Measurements from ENCODE around the gene CCN6. TPM values are rescaled to one million over a fixed set of nuclear protein-coding genes. Genes with fewer than 3 reads are reported as not detected.

CCN6 gene
- total RNA-seq, 1 donor from 2014 or later, result not detected

DNA sequence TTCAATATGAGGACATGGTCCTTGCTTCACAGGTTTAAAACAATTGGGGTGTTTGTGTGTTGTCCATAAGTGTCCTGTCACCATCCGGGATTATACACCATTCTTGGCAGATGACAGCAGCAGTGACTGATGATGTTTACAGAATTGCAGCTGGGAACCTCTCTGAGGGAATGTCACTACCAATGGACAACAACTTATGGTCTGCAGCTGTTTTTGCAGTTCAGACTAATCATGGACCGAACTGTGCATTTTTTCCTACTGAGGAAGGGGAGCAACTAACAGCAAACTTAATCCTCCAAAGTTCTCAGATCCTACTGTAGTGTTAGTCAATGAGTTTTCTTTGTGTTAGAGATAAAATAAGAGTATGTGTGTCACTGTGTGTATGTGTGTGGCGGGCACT, 59.5 kb downstream of the CCN6 start:
- no peak for ATAC-seq
- TF ChIP-seq, protein P1, sequence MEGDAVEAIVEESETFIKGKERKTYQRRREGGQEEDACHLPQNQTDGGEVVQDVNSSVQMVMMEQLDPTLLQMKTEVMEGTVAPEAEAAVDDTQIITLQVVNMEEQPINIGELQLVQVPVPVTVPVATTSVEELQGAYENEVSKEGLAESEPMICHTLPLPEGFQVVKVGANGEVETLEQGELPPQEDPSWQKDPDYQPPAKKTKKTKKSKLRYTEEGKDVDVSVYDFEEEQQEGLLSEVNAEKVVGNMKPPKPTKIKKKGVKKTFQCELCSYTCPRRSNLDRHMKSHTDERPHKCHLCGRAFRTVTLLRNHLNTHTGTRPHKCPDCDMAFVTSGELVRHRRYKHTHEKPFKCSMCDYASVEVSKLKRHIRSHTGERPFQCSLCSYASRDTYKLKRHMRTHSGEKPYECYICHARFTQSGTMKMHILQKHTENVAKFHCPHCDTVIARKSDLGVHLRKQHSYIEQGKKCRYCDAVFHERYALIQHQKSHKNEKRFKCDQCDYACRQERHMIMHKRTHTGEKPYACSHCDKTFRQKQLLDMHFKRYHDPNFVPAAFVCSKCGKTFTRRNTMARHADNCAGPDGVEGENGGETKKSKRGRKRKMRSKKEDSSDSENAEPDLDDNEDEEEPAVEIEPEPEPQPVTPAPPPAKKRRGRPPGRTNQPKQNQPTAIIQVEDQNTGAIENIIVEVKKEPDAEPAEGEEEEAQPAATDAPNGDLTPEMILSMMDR (IDR thresholded peaks at IDR 0.05), result no peak
- H3K27me3 ChIP-seq, result no peaks in the 10 kb centered on the region
- DNase-seq, result no peak
- peaks cover 74% of the 10 kb centered on the region for H3K36me3 ChIP-seq
- H3K4me3 ChIP-seq, result no peak overlapping the region
- intact Hi-C loops (cut with DNase I), result no loop called here
- no peak overlapping the region for H3K27ac ChIP-seq
- H3K9me3 ChIP-seq, result no peaks in the 10 kb centered on the region
- H3K4me1 ChIP-seq, result no peaks in the 10 kb centered on the region

DNA sequence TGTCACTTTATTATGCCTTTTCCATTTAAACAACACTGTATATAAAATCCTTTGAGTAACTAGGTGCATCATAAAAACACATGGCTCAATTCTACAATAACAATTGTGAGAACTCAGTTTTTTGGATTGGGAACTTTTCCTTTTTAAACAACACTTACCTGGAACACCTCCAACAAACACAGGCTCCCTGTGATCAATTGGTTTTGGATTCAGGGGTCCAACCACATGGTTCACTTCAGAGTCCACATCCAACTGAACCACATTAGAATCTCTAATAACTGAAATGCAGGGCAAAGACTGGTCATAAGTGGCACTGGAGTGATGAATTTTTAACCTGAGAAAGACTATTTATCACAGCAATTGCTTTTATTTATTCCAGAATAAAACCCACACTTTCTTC, 60.0 kb downstream of the CCN6 start:
- DNase-seq, result no peak
- H3K9me3 ChIP-seq, result no peaks in the 10 kb centered on the region
- peaks cover 72% of the 10 kb centered on the region for H3K36me3 ChIP-seq
- H3K27me3 ChIP-seq, result no peaks in the 10 kb centered on the region
- no peak overlapping the region for H3K27ac ChIP-seq
- ATAC-seq, result no peak
- intact Hi-C loops (cut with DNase I), result no loop called here
- H3K4me3 ChIP-seq, result no peak overlapping the region
- TF ChIP-seq, protein P1 (IDR thresholded peaks at IDR 0.05), result no peak
- H3K4me1 ChIP-seq, result no peaks in the 10 kb centered on the region

DNA sequence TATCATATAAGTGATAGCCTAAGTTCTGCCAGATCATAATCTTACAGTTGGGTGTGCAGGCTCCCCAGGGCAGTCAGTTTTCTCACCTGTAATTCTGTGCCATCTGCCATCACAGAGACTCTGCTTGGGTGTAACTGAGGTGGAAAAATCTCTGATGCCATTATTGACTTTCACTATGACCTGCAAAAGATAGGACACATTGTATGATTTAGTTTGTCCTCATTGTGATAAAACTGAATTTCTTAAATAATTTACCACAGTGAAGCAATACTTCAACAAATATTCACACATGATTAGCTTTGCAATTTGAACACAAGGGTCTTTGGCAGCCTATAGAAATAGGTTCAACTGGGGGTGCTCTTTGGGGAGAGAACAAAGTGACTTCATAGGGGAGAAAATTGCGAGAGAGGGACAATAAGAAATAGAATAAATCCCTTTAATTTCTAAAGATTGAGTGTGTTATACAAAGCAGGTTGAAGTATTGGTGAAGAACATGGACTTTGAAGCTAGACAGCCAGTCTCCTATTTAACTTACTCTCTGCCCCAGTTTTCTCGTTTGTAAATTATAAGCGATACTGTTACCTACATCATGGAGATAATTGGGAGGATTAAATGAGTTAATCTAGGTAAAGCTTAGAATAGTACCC, 60.8 kb downstream of the CCN6 start:
- Histone ChIP-seq H3K36me3 (peaks cover 72% of the 10 kb centered on the region), H3K4me1 (no peaks in the 10 kb centered on the region), H3K9me3 (no peaks in the 10 kb centered on the region), H3K27me3 (no peaks in the 10 kb centered on the region), H3K27ac (no peak overlapping the region), H3K4me3 (no peak overlapping the region)
- ATAC-seq, result no peak
- TF ChIP-seq, protein P1 (IDR thresholded peaks at IDR 0.05), result no peak
- no peak for DNase-seq
- intact Hi-C loops (cut with DNase I), result no loop called here

- DNase-seq, result no peak
- Histone ChIP-seq H3K36me3 (peaks cover 75% of the 10 kb centered on the region), H3K4me1 (no peaks in the 10 kb centered on the region), H3K27me3 (no peaks in the 10 kb centered on the region), H3K27ac (no peak overlapping the region), H3K4me3 (no peak overlapping the region), H3K9me3 (no peaks in the 10 kb centered on the region)
- ATAC-seq, result peak; percentile 33
- intact Hi-C loops (cut with DNase I), result no loop called here
- TF ChIP-seq, protein P1 (IDR thresholded peaks at IDR 0.05), result no peak
Observed at GRCh38 chr6:112116221-112116620, 62.3 kb downstream of the CCN6 start.

GRCh38 chr6:112117554-112117953, 63.6 kb downstream of the CCN6 start:
- TF ChIP-seq, protein P1 (IDR thresholded peaks at IDR 0.05), result no peak
- intact Hi-C loops (cut with DNase I), result no loop called here
- Histone ChIP-seq H3K27ac (no peak overlapping the region), H3K36me3 (peaks cover 77% of the 10 kb centered on the region), H3K9me3 (no peaks in the 10 kb centered on the region), H3K4me1 (no peaks in the 10 kb centered on the region), H3K4me3 (no peak overlapping the region), H3K27me3 (no peaks in the 10 kb centered on the region)
- DNase-seq (no peak), ATAC-seq (no peak)

GRCh38 chr6:112118034-112118433, 64.1 kb downstream of the CCN6 start:
- H3K4me3 ChIP-seq, result no peak overlapping the region
- ATAC-seq (no peak), DNase-seq (no peak)
- H3K9me3 ChIP-seq, result no peaks in the 10 kb centered on the region
- no peak overlapping the region for H3K27ac ChIP-seq
- peaks cover 78% of the 10 kb centered on the region for H3K36me3 ChIP-seq
- intact Hi-C loops (cut with DNase I), result no loop called here
- no peaks in the 10 kb centered on the region for H3K4me1 ChIP-seq
- TF ChIP-seq, protein P1 (IDR thresholded peaks at IDR 0.05), result no peak
- no peaks in the 10 kb centered on the region for H3K27me3 ChIP-seq
